ENCODE measurements around the gene CD44. TPM values are rescaled to one million over a fixed set of nuclear protein-coding genes. Genes with fewer than 3 reads are reported as not detected.

CD44 gene
- polyA plus RNA-seq, 2 of the 4 experiments (the other 2 are of a cell fraction): 309 to 585 TPM

GRCh38 chr11:35116762-35117640, 22.0 kb upstream of the CD44 start (continued):
- TF ChIP-seq REST (IDR thresholded peaks at IDR 0.05): no peak
- TF ChIP-seq HOXA7 (CRISPR knock-in tag; IDR thresholded peaks at IDR 0.05): no peak
- no peak for TF ChIP-seq BCL3 (IDR thresholded peaks at IDR 0.05)

GRCh38 chr11:35118906-35119305, 20.1 kb upstream of the CD44 start:
- ChIA-PET POLR2A (no interaction called here), CTCF (no interaction called here)
- Histone ChIP-seq H3K4me3 (no peak overlapping the region), H3K9me3 (no peaks in the 10 kb centered on the region), H3K4me2 (no peak overlapping the region), H3K4me1 (peaks cover 11% of the 10 kb centered on the region), H3K27ac (no peak overlapping the region)
- no peak for DNase-seq (ENCODE audit: low read depth in 1 of 2, low spot score in 1 of 2)
- WGBS (ENCODE audit: missing lambda C conversion rate): 65% methylated on average over 4 of the region's 4 CpGs
- TF ChIP-seq POLR2A (IDR thresholded peaks at IDR 0.05; ENCODE audit: low read length): no peak
- no peak for TF ChIP-seq FOSB (CRISPR knock-in tag; IDR thresholded peaks at IDR 0.05)
- TF ChIP-seq SREBF2 (IDR thresholded peaks at IDR 0.05): no peak
- no peak for TF ChIP-seq EHF (CRISPR knock-in tag; IDR thresholded peaks at IDR 0.05)
- no peak for TF ChIP-seq NFE2L2 (conservative IDR thresholded peaks at IDR 0.05; ENCODE audit: low read length)
- TF ChIP-seq HOXA7 (CRISPR knock-in tag; IDR thresholded peaks at IDR 0.05): no peak
- TF ChIP-seq POLR2AphosphoS2 (conservative IDR thresholded peaks at IDR 0.05; ENCODE audit: low read length): no peak
- TF ChIP-seq NPAS2 (CRISPR knock-in tag; IDR thresholded peaks at IDR 0.05; ENCODE audit: borderline replicate concordance): no peak
- no peak for TF ChIP-seq ZFP36 (IDR thresholded peaks at IDR 0.05; ENCODE audit: borderline replicate concordance, partially characterized antibody)
- no peak for TF ChIP-seq HOXB13 (CRISPR knock-in tag; IDR thresholded peaks at IDR 0.05; ENCODE audit: low read depth)
- TF ChIP-seq E2F6 (IDR thresholded peaks at IDR 0.05; ENCODE audit: borderline replicate concordance, low read depth): no peak
- TF ChIP-seq BHLHE40 (IDR thresholded peaks at IDR 0.05; ENCODE audit: low read depth, low read length): no peak
- TF ChIP-seq GATA3 (IDR thresholded peaks at IDR 0.05; ENCODE audit: borderline replicate concordance): no peak
- TF ChIP-seq CBX8 (IDR thresholded peaks at IDR 0.05): no peak
- no peak for TF ChIP-seq CBX2 (IDR thresholded peaks at IDR 0.05; ENCODE audit: borderline replicate concordance, low read depth)
- no peak for TF ChIP-seq CTCF (IDR thresholded peaks at IDR 0.05)
- TF ChIP-seq TP53 (CRISPR knock-in tag; IDR thresholded peaks at IDR 0.05): no peak
- ATAC-seq: no peak
- FAIRE-seq: no peak

Data from A549 (cell line).